ENCODE measurements around the gene RGL1.

The RGL1 gene

GRCh38 chr1:183871142-183871541 lies 66.2 kb downstream of the RGL1 start:
- DNase-seq = no peak

GRCh38 chr1:183871601-183872000 lies 66.7 kb downstream of the RGL1 start:
- no peak for DNase-seq

- no peak for DNase-seq
These were observed 67.5 kb downstream of the RGL1 start for GRCh38 chr1:183872403-183872802.

GRCh38 chr1:183873642-183874041 lies 68.7 kb downstream of the RGL1 start:
- no peak for DNase-seq

- no peak for DNase-seq
These were observed 71.4 kb downstream of the RGL1 start for GRCh38 chr1:183876309-183876708.

- DNase-seq = no peak
These were observed 72.3 kb downstream of the RGL1 start for GRCh38 chr1:183877053-183877720.

GRCh38 chr1:183879494-183879893 lies 74.6 kb downstream of the RGL1 start:
- no peak for DNase-seq

- no peak for DNase-seq
These were observed 75.0 kb downstream of the RGL1 start for GRCh38 chr1:183879966-183880365.

- DNase-seq = no peak
These were observed 75.8 kb downstream of the RGL1 start for GRCh38 chr1:183880531-183881243.

GRCh38 chr1:183881387-183882131 lies 76.6 kb downstream of the RGL1 start:
- no peak for DNase-seq

GRCh38 chr1:183882335-183883167 lies 77.6 kb downstream of the RGL1 start:
- no peak for DNase-seq

GRCh38 chr1:183883623-183884022 lies 78.7 kb downstream of the RGL1 start:
- DNase-seq = no peak

- no peak for DNase-seq
These were observed 79.6 kb downstream of the RGL1 start for GRCh38 chr1:183884526-183884925.

- no peak for DNase-seq
These were observed 80.3 kb downstream of the RGL1 start for GRCh38 chr1:183885142-183885735.

GRCh38 chr1:183886083-183886828 lies 81.3 kb downstream of the RGL1 start:
- DNase-seq = no peak

- no peak for DNase-seq
These were observed 81.9 kb downstream of the RGL1 start for GRCh38 chr1:183886853-183887252.

GRCh38 chr1:183887826-183888819 lies 83.2 kb downstream of the RGL1 start:
- no peak for DNase-seq

GRCh38 chr1:183889095-183889494 lies 84.2 kb downstream of the RGL1 start:
- no peak for DNase-seq

- no peak for DNase-seq
These were observed 86.4 kb downstream of the RGL1 start for GRCh38 chr1:183891158-183891856.

GRCh38 chr1:183892351-183892793 lies 87.5 kb downstream of the RGL1 start:
- no peak for DNase-seq

Measured in activated CD8-positive, alpha-beta memory T cell treated with anti-CD3 and anti-CD28 coated beads for 24 hours (primary cell).